ENCODE results near the gene PGBD5.

GRCh38 chr1:230322421-230322756 lies 103.7 kb downstream of the PGBD5 start:
- no peak for TF ChIP-seq CTCF (IDR thresholded peaks at IDR 0.05; ENCODE audit: insufficient read depth, low read depth, low read length)
- TF ChIP-seq EZH2 (IDR thresholded peaks at IDR 0.05; ENCODE audit: insufficient read depth, low read length) = no peak

All from astrocyte (in vitro differentiated cells and primary cell).